NCI-H510A (cell line): ENCODE measurements around the gene KSR2.

Experiments
- DNase-seq: peaks from one replicate; lab custom pipeline; 2025; lab: John Stamatoyannopoulos, UW

The KSR2 gene

DNA sequence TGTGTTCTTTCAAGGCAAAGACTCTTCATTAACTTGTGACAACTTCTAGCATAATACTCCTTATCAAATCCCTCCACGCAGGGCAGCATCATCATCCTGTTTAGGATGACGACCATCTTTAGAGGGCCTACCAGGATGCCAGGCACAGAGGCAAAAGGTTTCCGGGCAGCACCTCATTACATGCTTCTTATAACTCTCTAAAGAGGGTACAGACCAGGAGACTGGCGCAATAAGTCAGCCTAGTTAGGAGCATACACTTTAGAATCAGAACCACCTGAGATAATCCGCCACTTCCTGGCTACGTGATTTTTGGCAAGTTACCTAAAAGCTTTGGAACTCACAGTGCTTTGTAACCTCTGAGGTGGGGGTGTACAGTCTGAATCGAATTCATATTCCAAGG is 471.4 kb downstream of the KSR2 start:
- DNase-seq, result no peak

DNA sequence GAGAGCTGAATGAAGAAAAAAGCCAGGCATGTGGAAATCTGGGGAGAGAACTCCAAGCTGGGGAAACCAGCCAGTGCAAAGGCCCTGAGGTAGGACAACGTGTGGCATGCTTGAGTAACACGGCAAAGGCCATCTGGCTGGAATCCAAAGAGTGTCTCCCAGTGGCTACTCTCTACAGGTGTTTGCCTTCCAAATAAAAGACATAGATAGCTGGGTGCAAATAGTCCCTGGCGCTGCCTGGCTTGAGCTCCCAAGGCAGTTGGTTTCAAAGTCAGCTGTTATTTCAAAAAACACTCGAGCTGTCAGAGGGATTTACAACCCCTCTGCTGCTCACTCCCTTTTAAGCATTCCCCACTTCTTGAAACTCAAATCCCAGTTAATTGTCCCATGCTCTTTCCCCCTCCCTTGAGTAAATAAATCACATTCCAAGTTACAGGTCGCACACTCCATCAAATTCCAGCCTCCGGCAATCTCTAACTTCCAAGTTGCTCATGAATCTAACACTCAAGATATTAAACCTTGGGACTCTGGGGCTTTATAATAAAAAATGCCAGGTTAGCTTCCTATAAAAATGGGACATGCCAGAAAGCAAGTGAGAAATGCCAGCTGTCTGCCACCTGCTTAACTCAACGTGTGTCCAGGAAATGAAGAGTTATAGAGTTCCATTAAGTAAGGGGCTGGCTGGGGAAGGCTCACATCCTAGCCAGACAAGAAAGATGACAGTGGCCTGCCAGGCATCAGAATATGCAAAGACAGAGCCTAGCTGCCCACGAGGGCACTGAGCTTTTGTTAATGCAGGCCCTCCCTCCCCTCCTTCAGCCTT is 473.7 kb downstream of the KSR2 start:
- DNase-seq, result peak; percentile 85

DNA sequence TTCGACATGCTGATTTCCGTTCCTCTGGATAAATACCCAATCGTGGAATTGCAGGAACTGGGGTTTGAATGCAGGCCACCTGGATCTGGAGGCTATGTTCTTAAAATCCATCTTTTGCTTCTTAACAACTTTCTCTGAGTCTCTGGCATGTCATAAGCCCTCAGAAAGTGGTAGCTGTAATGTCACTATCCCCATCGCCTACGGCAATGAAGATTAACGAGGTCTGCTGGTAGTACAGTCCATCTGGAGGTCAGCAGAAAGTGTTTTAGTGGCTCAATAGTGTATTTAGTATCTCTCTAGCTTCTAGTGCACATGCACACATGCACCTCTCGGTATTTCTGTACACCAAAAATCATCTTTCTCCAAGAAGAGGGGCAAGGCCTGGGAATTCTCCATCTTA is 477.1 kb downstream of the KSR2 start:
- no peak for DNase-seq

DNA sequence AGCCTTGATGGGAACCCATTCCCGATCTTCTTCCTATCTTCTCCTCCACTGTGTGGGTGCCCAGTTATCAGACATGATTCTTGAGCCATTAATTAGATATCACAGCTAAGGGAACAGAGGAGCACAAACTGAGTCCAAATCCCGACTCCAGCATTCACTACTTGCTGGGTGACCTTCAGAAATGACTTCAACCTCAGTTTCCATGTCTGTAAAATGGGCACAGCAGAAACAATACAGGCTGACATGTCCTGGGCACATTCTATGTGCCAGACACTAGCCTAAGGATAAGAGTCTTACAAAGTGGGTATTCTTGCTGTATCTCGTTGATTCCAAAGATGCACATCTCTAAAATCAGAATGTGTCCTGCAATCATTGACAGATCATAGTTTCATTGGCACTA is 478.7 kb downstream of the KSR2 start:
- no peak for DNase-seq

DNA sequence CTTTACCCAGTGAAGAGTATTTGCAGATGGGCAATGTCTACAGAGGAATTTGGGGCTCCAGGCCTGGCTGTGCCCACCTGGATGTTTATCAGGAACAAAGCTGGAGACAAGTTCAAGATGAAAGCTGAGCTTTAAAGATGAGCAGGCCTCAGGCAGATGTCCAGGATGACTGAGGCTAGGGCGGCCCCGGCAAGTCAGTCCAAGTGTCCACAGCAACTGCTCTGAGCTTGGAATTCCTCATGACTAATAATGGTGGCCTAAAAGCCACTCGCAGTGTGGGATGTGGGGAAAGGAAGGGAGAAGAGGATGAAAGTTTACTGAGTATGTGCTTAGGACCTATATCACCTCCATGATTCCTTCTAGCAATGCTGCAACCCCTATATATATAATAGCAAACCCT is 479.1 kb downstream of the KSR2 start:
- DNase-seq, result no peak

DNA sequence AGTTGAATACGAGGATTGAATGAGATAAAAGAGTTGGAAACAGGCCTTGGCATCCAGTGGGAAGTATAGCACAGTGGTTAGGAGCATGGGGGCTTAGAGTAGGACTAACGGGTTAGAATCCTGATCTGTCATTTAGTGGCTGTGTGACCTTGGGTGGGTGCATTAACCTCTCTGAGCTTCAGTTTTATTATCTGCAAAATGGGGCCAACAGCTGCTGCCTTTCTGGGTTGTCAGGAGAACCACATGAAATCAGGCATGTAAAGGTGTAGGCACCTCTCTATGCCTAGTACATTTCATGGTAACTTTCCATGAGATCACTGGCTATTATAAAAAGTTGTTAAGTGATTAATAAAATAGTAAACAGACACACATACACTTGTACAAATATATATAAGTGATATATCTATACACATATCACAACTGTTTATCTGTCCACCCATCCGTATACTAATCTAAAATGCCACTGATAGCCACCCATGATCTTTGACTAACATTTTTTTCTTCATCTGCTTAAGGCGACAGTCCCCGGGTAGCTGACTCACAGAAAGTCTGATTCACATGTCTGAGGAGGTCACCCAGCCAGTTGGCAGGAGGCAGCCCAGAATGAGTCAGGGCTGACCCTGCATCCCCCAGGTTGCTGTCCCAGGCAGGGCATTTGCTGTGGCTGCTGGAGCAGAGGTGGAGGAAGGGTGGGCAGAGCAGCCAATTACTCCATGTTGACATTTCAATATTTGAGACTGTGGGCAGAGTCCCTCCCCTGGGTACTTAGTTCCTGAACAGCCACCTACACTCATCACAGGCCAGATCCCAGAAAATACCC is 481.7 kb downstream of the KSR2 start:
- no peak for DNase-seq

DNA sequence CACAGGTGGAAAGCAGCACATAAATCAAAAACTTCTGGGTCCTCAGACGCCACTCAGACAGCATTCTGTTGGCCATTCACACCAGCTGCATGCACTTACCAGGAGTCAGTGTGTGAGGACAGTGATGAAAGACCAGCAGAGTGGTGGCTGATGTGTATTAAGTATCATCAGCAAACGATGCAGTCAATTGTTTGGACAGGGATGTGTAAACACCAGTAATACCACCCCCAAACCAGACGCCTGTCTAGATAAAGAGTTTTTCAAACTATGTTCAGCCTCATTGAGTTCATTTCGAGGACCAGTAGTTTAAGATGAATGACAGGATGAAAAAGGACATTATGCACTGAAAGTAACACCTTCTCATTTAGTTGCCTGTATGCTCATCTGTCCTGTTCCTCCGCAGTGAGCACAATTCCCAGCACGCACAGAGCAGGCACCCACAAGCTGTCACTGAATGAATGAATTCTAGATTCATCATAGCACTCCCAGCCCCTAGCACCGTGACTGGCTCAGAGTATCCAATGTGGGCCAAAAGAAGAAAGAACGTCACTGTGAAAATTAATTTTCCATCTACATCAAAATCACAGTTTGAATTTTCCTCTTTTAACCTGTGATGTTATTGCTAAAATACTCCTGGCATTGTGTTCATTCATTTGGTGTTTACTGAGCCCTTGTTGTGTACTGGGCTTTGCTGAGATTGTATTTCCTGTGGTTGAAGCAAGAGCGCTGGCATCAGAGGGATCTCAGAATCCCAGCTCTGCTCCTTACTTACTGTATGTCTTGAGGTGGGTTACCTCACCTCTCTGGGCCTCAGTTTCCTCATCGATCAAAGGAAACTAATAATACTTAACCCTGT is 482.6 kb downstream of the KSR2 start:
- DNase-seq, result peak; percentile 98

DNA sequence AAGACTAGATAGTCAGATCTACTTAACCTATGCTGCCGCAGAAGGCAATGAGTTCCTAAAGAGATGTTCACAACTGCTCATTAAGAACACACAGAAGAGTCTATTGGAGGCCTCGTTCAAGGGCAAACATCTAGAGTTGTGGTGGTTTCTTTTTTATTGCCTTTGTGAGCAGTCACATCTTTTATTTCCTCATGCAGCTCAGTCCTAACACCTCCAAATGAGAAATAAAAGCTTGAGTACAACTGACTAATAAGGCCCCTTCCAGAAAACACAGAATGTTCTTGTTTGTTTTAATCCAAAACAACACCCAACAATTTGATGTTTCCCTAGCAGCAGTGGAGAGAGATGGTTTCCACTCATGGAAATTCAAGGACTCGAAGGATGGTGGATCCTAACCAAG is 483.9 kb downstream of the KSR2 start:
- no peak for DNase-seq

DNA sequence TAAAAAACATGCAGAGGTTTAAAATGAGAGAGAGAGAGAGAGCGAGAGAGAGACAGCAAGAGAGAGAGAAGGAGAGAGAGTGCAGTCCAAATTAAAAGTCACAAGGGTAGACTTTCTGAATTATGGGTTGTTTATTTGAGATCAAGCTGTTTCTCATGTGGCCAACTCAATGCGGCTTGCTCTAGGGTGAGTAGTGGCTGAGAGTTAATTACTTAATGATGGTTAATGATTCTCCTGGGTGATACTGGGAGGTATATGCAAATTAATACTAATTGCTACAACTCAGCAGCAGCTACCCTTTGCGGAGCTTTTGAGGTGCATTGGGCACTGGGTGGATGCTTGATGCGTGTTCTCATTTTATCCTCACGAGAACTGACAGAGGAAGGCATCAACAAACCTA is 485.3 kb downstream of the KSR2 start:
- no peak for DNase-seq

DNA sequence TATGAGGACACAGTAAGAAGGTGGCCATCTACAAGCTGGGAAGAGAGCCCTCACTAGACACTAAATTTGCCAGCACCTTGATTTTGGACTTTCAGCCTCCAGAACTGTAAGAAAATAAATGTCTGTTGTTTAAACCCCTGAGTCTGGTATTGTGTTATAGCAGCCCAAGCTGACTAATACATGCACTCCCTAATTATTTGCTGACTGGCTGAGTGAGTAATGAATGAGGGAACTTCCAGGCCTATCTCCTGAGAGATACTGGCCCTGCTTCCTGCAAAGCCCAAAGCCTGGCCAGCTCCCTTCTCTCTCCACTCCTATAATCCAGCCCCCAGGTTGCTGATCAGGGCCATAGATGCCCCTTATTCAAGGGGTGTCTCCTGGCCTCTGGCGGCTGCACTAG is 487.3 kb downstream of the KSR2 start:
- DNase-seq, result no peak

DNA sequence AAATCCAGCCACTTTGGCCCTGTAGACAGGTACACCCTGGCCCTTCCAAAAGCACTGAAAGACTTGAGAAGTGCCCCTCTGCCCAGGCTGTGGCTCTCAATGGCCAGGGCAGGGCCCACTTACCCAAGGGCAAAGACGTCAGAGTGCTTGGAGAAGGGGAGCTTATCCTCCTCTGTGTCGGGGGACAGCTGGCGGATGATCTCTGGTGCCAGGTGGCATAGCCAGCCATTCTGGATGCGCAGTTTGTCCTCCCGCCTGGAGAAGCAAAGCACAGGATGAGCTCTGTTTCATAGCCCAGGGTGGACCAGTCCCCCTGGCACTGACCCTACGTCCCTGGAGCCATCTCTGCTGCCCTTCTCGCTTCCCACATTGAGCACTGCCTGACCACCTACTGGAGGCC is 492.4 kb downstream of the KSR2 start:
- no peak for DNase-seq

DNA sequence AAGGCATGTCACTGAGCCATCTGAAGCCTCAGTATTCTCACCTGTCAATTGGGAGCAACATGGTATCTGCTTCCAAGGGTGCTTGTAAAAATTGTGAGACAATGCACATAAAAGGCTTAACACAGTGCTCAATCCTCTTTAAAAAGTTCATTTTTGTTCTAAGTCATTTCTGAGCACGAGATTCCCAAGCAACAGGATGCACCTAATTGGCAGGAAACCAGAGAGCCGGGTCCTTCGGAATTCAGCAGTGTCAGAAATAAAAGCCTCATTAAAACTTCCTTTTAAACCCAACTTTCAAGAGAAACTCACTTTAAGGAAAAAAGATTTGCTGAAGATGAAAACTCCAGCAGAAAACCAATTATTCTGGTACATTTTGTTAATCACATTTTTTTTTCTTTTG is 494.9 kb downstream of the KSR2 start:
- no peak for DNase-seq

DNA sequence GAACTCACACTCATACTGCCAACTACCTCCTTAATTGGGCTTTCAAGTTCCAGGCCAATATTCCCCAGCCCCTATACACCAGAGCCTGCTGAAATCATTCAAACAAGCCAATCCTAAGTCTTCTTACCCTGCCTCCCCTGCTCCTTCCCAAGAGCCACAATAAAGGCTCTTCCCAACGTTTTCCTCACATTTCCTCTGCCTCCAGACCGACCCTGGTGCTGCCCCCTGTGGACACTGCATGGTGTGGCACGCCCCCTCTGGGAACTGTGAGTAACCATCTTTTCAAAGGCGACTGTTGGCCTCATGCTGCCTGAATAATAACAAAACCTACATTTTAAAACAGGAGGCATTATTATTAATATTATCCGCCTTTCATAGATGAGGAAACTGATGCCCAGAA is 495.8 kb downstream of the KSR2 start:
- no peak for DNase-seq

DNA sequence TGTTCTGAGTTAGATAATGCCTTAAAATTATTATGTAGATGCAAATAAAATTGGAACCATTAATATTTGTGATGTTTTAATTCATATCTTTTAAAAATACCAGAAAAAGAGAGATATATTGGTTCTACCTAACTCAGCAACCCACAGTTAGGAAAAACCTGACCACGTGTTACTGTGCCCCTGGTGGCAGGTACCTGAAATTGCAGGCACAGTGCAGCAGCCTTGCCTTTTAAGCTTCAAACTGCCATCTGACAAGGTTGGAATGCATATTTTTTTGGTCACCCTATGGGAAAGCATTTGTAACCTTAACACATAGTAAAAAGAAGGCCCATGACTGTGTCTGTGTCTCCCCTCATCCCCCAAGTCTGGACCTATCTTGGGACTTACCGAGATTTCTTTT is 498.0 kb downstream of the KSR2 start:
- DNase-seq, result no peak

DNA sequence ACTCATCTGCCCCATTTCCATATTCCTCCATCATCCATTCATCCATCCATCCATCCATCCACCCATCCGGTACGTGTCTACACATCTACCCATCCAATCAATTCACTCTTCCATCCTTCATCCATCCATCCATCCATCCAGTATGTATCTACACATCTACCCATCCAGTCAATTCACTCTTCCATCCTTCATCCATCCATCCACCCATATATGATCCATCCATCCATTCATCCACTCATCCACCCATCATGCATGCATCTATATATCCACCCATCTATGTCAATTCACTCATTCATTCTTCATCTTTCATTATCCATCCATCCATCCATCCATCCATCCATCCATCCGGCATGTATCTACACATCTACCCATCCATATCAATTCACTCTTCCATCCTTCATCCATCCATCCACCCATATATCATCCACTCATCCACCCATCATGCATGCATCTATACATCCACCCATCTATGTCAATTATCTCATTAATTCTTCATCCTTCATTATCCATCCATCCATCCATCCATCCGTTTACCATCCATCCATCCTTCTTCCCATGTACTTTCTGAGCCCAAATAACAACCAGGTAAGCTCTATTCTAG is 498.8 kb downstream of the KSR2 start:
- no peak for DNase-seq

DNA sequence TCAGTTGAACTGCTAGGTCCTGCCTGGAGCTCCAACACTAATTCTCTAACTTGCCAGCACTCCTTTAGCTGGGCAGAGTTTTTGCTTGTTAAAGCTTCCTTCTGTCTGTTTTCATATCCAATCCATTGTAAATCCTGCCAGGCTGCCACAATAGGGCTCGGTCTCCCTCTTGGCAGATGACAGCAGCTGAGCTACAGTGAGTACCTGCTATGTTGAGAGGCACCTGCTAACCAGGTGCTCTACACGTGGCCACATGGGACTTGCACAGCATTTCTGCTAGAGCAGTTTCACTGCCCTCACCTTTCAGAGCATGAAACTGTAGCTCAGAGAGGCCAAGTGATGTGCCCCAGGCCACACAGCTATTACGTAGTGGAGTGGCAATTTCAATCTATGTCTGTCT is 500.8 kb downstream of the KSR2 start:
- peak; percentile 82 for DNase-seq

DNA sequence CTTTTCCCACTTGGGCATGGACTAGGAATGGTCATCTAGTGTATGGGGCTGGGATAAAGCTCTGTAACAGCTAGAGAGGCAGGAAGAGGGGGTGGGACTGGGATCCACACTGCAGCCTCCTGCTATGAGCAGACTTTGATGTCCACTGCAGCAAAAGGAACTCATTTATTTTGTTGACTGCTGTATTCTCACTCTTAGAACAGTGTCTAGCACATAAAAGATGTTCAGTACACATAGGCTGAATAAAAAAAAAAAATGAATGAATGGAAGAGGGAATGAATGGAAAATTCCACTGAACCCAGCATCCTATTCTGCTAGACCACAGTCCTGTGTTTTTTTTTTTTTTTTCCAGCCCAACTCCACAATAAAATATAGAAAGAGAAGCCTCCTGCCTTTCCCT is 501.2 kb downstream of the KSR2 start:
- DNase-seq, result no peak

DNA sequence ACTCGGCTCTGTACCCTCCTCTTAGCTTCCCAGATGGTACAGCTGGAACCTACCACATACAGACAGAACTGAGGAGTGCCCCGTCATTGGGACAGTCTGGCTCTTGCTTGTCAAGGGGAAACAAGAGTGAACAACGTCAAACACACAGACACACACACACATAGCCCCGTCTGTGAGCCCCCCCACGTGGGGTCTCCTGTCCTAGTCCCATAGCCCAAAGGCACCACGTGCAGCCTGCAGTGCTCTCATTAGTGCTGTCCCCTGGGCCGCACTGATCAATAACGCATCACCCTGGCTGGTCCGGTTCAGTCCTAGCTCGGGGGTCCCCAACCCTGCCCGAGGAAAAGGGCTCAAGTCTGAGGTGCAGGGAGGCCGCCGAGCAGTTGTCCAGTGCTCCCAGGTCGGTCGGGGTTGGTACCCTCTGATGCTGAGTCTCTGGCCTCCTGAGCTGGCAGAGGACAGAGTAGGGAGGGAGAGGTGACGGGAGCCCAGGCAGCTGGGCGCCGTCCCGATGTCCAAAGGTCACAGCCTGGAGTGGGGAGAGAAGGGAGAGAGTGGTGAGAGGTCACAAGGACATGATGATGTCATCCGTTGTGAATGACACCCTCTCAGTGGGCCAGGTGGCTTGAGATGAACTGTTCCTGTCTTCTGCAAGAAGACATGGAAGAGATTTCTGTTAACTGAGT is 502.0 kb downstream of the KSR2 start:
- no peak for DNase-seq

DNA sequence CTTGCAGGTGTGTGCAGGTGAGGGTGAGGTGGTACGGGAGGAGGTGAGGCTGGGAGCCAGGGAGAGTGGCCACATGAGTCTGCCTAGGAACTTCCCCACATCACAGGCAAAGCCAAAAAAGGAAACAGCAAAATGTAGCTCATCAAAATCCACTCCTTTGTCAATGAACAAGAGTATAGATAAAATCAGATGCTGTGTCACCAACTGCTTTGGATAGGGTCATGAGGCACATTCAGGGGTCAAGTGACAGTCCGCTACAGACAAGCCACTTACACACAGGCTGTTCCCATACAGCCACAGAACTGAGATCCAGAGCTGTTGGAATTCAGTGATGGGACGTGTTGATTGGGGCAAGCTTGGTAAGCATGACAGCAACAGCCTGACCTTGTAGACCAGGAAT is 507.1 kb downstream of the KSR2 start:
- DNase-seq, result no peak

DNA sequence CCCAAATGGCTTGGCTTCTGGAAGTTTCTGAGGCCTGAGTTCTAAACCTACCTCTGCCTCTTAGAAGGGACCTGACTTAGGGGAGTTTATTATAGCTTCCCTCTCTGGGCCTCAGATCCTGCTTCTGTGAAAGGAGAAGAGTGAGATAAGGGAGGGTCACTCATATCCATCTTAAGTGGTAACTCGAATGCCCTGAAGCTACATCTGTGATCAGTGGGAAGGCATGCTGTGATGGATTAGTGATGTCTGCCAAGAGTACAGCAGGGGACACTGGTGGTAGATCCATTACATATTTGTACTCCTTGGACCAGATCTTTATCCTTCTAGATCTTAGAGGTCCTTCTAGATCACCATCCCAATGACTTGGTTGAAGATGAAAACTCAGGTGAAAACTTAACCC is 509.6 kb downstream of the KSR2 start:
- no peak for DNase-seq

DNA sequence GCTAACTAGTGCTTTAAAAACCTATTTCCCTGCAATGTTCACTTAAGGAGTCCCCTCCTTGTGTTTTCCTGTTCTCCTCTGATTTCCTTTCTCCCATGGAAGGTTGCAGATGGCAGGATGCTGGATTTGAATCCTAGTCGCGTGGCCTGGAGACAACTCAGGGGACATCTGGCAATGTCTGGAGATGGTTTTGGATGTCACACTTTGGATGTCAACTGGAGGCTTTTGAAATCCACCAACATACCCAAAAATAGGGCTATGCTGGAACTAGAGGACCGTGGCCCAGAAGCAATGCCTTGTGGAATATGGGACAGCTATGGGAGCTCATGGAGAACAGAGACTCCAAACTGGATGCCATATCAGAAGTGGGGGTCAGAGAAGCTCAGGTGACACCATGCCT is 511.6 kb downstream of the KSR2 start:
- DNase-seq, result no peak

DNA sequence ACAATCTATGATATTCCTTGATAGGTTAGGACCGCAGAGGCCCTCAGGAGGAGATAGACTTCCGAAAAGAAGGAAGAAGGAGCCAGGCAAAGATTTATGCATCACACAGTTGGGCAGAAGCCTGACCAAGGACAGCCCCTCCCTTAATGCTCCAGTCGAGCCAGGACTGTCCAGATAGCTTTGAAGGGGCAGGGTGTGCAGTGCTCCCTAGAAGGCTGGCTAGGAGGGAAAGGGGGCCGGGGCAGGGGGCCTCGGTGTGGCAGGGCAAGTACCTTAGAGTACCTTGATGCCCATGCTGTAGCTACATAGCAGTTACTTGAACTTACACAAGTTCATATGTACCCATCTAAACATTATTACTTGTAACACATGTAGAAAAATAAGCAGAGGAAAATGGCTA is 512.7 kb downstream of the KSR2 start:
- no peak for DNase-seq
